SW 1271 (cell line): ENCODE data around the gene GGPS1.
"Not testable (repeated sequence)": the region's sequence is repeated elsewhere in the genome, so short reads cannot be mapped to it uniquely, and the experiment has no call there.

Experiments used
- DNase-seq, 2 experiments: peaks; one replicate each; lab custom pipeline; 2025; lab: John Stamatoyannopoulos, UW

Gene GGPS1

DNA sequence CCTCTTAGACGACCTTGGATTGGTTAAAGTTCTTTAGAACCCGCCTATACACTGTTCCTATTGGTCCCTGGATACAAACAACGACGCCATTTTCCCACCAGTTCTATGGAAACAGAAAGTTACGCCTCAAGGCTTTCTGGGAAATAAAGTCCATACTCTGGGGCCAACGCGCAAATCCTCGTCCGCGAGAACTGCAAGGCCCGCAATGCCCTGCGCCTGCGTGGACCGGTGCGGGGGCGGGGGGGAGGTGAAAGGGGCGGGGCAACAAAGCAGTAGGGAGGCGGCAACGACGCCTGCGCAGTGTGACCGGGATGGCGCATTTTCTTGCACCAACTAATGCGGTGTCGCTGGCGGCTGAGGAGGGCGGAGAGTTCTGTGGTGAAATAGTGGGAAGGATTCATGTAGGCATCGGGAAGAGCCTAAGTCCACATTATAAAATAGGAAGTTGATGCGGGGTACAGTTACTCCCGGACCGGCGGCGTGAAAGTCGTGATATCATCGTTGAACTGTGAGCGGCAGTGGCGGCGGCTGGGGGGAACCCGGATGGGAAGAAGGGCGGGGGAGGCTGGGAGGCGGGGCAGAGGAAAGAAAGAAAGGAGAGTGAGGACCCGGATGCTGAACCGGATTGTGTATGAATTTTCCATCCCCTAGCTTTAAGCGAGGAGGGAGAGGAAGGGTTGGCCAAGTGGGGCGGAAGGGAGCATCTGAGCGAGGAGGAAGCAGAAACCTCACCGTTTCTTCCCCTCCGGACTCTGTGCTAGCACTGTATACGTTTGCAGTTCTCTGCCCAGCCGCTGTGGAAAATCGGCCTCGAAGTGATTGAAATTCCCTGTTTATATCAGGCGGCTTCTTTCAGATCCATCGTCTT is at the start of gene GGPS1:
Gene GGPS1 (plus strand): TSS at position 300 of the 868 bp plus-strand sequence. CDS start 6,695 bp downstream, outside the sequence.
- peak; percentile 96 to 98 for DNase-seq

DNA sequence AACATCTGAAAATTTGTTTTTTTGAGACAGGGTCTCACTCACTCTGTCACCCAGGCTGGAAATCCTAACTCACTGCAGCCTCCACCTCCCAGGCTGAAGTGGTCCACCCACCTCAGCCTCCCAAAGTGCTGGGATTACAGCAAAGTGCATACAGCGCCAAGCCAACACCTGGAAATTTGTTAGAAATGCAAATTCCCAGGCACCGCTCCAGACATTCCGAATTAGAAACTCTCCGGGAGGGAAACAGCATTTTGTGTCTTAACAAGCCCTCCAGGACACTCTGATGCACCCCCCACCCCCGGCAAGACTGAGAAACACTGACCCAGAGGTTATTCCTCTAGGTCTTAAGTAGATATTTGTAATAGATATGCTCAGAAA is 49.5 kb upstream of the GGPS1 start:
- DNase-seq, result no peak

DNA sequence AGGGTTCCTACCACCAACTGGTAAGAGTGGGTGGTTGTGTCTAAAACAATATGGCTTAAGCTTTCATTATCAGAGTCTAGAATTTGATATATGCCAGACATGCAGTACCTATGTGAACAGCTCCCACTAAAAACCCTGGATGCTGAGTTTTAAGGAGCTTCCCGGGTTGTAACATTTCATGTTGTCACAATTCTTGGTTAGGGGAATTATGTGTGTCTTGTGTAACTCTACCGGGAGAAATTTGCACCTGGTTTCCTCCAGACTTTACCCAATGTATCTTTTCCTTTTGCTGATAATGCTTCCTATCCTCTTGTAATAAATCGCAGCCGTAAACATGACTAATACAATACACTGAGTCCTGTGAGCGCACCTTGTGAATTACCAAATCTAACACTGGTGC is 48.7 kb upstream of the GGPS1 start:
- no peak for DNase-seq

DNA sequence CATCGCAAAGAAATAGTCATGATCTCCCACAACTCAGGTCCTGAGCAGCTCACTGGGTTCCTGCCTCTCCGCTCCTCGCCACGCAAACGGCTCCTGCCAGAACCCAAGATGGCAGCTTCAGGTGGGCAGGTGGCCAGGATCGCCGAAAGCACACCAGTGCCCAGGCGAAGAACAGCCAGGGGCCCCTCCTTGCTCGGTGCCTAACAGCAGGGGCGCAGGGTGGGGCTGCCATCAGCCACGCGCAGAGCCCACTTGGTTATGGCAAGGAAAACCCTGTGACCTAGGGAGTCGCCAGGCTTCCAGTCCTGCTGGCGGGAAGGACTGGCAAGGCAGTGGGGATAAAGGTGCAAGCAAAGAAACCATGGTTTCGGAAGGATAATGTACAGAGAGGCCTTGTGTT is 47.9 kb upstream of the GGPS1 start:
- DNase-seq, result no peak

DNA sequence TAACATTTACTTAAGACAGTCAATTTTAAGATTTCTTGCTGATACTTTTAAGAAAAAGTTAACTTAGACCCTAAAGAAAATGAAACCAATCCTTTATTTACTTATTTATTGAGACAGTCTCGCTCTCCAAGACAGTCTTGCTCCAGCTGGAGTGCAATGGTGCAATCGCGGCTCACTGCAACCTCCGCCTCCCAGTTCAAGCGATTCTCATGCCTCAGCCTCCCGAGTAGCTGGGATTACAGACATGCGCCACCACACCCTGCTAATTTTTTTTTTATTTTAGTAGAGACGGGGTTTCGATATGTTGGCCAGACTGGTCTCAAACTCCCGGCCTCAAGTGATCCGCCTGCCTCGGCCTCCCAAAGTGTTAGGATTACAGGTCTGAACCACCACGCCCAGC is 44.7 kb upstream of the GGPS1 start:
- DNase-seq, result not testable (repeated sequence)

DNA sequence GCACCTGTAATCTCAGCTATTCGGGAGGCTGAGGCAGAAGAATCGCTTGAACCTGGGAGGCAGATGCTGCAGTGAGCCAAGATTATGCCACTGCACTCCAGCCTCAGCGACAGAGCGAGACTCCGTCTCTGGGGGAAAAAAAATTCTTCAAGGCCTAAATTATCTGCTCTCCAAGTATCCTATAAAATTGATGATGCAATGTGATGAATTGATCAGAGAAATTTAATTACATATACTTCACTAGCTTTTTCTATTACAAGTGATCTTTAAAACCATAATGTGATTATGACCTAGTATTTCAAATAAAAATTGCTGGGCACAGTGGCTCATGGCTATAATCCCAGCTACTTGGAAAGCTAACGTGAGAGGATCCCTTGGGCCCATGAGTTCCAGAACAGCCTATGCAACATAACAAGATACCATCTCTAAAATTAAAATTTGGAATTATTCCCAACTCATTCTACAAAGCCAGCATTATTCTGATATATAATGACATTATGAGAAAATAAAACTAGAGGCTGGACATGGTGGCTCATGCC is 44.1 kb upstream of the GGPS1 start:
- no peak for DNase-seq

DNA sequence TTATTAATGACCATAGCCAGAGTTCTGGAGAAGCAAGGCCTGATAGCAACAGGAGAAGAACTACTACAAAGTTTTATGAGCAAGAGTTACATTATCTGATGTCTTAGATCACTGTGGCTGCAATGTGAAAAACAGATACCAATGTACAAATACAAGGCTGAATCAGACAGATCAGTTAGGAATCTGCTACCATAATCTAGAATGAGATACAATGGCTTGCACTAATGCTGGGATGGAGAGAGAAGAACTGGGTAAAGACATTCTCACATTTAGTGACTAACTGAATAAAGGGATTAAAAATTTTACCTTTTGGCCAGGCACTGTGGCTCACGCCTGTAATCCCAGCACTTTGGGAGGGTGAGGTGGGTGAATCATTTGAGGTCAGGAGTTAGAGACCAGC is 41.7 kb upstream of the GGPS1 start:
- no peak for DNase-seq

DNA sequence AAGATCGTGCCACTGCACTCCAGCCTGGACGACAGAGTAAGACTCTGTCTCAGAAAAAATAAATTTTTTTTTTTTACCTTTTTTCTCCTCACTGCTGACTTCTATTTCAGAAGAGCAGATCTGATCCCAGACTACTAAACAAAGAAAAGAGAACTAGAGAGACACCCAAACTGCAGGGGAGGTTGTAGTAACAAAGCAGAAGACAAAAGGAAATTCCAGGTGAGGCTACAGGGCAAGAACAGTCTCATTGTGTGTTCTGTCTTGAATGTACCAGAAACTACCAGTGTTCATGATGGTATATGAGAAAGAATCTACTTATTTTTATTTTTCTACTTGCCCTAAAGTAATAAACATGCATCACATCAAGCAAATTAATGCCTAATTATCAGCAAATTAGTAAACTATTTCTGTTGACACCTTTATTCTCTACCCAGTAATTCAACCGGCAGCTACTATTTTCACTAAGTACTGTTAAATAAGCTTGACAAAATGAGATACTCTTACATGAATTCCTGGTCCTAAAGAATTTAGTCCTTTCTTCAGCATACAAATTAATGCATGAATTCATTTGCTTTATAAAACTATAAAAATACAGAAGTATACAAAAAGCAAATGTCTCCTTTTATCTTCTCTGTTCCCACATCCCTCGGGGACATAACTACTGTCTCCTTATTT is 41.0 kb upstream of the GGPS1 start:
- DNase-seq, result no peak

DNA sequence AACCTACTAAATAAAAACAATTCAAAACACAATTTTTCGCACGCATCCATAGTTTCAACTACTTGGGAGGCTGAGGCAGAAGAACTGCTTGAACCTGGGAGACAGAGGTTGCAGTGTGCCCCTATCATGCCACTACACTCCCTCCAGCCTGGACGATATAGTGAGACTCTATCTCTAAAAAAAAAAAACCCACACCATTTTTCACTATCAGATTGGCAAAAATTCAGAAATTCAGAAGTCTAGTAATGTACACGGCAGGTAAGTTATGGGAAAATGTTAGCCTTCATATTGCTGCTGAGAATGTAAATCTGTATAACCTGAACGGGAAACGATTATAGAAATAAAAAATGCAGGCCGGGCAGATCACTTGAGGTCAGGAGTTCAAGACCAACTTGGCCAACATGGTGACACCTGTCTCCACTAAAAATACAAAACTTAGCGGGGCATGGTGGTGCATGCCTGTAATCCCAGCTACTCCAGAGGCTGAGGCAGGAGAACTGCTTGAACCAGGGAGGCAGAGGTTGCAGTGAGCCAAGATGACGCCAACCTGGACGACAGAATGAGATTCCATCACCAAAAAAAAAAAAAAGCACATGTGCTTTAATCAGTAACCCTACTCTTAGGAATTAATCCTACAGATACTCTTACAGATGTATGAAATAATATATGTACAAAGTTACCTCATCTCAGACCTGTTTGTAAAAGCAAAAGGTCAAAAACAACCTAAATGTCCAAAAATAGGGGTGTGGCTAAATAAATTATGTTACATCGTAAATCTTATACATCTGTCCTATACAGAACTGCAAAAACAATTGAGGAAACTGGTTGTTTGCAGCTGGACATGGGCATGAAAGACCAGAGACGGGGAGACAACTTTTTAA is 38.3 kb upstream of the GGPS1 start:
- no peak for DNase-seq

DNA sequence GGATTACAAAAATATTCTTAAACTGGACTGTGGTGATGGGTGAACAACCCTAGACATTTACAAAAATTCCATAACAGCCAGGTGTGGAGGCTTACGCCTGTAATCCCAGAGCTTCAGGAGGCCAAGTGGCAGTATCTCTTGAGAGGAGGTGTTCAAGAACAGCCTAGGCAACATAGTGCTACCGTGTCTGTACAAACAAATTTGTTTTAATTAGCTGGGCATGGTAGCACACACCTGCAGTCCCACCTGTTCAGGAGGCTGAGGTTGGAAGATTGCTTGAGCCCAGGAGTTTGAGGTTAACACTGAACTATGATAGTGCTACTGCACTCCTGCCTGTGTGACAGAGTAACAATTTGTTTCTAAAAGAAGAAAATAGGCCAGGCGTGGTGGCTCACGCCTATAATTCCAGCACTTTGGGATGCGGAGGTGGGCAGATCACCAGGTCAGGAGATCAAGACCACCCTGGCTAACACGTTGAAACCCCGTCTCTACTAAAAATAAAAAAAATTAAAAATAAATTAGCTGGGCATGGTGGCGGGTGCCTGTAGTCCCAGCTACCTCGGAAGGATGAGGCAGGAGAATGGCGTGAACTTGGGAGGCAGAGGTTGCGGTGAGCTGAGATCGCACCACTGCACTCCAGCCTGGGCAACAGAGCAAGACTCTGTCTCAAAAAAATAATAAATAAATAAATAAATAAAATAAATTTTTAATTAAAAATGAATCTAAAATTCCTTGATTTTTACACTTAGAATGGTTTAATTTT is 37.4 kb upstream of the GGPS1 start:
- DNase-seq, result no peak

DNA sequence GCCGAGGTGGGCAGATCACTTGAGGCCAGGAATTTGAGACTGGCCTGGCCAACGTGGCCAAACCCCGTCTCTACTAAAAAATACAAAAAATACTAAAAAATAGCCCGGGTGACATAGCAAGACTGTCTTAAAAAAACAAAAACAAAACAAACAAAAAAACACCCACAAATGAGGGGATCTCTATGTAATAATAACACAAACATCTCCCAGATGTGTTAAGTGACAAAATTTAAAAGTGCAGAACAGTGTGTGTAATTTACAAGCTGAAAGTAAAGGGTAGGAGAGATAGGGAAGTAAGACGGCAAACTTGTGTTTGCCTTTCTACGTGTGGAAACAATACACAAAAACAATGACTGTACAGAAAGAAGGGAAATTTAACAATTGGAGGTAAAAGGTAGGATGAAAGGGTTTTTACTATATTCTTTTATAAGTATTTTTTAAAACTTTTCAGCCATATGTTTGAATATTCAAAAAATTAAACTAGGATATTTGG is 36.7 kb upstream of the GGPS1 start:
- DNase-seq, result no peak

DNA sequence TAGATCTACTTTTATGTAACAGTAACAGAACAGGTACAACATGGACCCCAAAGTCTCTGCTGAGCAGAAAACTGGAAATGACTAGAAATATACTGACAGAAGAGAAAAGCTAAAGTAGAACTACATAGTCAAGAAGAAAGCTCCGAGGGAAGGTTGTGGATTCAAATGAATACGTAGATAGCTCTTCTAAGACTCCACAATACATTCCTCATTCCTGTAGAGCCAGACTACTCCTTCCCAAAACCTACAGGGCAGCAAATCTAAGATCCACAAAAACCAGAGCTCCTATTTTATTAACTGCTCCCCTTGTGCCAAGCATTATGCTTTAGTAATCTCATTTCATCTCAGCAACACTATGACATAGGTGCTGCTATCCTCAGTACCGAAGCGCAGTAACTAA is 35.6 kb upstream of the GGPS1 start:
- DNase-seq, result no peak

DNA sequence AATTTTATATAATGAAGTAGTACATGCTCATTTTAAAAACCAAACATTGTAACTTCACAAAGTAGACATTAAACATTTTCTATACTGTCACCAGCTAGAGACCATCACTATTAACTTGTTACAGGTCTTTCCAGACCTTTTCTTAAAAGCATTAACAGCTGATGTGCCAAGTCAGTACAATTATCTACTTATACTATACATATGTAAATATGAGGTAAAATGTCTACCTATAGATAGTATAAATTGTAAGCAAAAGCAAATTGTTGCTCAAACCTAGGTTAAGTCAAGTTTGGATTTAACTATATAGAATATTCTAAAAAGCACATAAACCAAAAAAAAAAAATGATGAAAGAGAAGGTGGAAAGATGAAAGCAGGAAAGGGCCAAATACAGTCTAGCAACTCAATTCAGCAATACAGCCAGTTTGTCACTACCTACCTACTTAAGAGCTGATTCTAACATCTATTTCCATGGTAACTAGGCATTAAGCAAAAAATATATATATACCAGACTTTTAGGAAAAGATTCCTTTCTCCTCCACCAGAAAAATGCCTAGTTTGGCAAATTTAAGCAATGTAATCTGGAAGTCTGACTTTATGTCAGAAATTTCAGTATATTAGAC is 34.9 kb upstream of the GGPS1 start:
- no peak for DNase-seq

DNA sequence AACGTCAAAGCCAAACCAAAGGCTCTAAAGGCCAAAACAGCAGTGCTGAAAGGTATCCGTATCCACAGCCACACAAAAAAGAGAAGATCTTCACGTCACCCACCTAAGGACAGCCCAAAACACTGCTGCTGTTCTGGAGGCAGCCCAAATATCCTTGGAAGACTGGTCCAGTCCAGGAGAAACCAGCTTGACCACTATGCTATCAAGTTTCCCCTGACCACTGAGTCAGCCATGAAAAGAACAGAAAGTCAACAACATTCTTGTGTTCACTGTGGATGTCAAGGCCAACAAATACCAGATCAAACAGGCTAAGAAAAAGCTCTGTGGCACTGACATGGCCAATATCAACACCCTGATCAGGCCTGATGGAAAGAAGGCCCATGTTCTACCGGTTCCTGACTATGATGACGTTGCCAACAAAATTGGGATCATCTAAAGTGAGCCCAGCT is 32.4 kb upstream of the GGPS1 start:
- DNase-seq, result no peak

DNA sequence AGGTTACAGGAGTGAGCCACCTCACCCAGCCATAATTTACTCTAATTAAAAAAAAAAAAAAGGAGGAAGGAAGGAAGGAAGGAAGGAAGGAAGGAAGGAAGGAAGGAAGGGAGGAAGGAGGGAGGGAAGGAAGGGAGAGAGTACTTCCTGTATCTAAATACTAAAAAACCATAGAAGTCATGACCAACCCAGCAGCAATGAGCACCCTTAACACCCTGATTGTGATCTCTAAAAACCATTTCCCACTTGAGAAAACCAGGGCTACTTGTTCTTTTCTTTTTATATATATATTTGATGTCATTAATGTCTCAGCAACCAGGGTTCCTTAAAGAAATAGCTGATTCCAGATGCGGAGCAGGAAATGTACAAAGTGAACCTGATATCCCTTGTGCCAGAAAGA is 31.6 kb upstream of the GGPS1 start:
- no peak for DNase-seq

DNA sequence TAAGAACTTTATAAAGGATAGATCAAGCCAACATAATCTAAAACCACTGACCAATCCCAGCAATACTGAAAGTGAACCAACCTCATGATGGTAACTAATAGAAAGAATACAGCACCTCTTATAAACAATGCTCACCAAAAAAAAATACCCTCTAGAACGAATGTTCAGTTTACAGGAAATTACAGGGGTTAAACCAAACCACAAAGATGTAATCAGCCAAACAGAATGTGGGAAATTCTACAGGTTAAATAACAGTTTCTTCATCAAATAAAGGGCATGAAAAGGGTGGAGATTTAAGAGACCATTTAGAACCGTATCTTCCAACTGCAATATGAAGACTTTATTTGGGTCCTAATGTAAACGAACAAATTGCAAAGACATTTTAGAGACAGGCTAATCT is 30.8 kb upstream of the GGPS1 start:
- DNase-seq, result no peak

DNA sequence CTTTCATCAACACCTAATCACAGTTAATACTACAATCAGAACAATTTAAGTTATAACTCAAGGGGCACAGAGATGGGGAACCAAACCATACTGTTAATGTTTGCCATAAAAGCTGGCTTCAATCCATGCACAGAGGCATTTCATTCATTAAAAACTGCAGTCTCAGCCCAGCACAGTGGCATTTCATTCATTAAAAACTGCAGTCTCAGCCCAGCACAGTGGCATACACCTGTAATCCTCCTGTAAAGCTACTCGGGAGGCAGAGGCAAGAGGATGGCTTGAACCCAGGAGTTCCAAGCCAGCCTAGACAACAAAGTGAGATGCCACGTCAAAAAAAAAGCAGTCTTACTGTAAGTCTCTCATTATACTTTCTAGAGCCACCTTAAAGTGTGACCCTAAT is 29.6 kb upstream of the GGPS1 start:
- no peak for DNase-seq

DNA sequence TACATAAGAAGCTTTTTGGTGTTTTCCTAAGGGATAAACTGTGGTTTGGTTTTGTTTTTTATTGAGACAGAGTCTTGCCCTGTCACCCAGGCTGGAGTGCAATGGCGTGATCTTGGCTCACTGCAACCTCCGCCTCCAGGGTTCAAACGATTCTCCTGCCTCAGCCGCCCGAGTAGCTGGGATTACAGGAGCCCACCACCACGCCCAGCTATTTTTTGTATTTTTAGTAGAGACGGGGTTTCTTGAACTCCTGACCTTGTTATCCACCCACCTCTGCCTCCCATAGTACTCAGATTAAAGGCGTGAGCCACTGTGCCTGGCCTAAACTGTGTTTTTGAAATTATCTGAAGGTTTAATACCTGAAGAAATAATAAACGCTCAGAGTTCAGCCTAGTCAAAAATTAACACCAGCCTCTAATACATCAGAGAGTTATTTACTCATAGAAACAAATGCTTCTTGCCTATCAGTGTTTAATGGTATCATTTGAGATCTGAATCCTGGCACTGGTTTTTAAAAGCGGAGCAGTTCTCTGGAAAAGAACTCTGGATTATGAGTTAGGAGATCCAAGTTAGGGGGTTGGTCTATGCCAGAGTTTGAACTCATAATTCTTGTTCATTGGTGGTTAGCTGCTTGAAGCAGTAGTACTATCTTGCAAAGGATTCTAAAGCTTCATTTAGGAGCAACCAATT is 29.1 kb upstream of the GGPS1 start:
- DNase-seq, result no peak

DNA sequence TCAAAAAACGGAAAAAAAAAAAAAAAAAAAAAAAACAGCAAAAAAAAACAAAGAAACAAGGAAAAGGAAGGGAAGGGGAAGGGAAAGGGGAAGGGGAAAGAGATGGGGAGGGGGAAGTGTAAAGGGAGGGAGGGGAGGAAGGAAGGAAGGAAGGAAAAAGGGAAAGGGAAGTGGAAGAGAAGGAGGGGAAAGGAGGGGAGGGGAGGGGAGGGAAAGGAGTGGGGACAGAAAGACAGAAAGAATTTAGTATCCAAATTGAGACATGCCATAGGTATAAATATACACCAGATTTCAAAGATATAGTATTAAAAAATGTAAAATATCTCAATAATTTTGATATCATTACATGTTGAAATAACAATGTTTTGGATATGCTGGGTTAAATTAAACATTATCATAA is 26.2 kb upstream of the GGPS1 start:
- DNase-seq, result no peak
